ENCODE data around the gene NWD2.
A peak's percentile ranks its signal among the peaks of the same experiment; 100 is the strongest.

Gene NWD2

DNA sequence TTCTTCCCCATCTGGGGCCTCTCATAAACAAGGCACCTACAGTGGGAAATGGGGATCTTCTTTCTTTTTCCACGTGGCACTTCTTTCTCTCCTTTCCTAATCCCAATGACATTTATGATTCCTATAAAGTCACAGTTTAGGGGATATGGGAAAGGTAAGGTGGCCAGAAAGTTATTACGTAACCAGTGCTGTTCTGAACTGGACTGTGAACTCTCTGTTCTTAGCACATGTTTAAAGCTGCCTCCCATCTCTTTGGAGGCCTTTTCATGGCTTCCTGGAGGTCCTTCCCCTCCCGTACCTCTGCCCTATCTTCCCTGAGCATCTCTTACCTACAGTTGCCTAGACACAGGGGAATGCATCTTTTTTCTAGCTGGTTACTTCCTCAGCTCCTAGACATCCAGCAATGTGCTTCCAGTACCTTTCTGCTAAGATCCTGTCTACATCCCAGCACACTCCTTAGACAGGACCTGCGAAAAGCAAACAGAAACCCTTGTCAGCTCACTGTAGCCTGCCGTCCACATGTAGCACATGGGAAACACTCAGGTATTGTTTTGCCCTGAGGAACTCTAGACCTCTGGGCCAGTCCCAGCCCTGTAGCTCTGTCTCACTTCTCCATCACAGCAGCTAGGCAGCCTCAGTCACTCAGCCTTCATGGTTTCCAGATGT, 195.4 kb downstream of the NWD2 start:
- DNase-seq (ENCODE audit: low read depth): no peak

DNA sequence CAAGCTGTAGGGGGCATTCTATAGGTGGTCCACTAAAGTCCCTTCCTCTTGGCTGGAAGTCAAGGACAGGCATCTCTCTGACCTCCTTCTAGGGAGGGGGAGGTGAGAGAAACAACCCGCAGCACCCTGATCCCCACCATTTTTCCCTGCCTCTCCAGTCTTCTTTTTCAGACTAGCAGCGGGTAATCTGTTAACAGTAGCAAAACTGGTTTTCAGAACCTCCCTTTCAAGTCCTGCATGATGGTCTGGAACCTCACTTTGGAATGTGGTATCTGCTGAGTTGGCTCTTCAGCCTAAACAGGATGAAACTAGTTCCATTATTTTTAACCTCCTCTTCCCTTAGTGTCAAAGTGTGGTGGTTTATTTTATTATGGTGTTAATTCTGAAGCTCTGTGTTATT, 196.0 kb downstream of the NWD2 start:
- DNase-seq (ENCODE audit: low read depth): no peak

DNA sequence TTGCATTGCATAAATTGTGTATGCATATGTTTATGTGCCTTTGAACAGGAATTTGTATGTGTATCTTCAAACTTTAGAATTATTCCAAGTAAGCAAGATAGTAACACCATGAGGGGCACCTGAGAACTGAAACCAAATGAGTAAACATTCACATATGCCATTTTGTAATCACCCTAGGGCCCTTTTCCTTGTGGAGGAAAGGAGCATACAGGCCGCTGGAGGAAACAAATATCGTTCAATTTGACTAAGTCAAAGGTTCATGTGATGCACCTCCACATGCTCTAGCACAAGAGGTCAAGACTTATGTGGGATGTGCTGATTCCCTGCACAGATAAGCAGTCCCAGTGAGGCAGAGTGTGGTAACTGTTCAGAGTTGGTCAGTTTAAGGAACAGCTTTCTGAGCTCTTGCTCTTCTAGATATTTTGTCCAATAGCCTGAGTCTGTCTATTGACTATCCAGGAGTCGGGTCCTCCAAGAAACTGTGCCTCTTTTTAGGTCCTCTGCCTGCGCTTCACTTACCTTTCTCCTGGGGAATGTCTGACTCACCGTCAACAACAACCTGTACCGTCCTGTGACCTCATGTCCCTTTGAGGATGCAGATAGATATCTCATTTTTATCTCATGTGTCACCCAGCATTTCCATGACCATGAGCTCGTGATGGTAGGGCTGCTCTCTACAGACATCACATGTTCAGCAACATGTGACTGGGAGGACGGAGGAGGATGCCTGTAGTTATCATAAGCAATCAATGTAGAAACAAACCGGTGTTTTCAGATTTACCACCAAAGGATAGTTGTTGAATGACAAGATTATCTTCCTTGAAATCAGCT, 196.9 kb downstream of the NWD2 start:
- no peak for DNase-seq (ENCODE audit: low read depth)

DNA sequence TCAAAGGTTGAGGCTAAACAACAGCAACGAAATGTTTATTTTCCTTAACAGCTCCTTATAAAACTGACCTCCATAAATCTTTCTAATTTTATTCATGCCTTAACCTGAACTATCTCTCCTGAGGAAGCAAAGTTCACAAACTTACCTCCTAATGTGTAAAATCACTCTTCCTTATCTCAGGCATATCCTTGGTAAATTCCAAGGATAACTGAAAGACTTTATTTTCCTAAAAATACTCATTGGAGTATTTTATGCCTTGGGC, 197.4 kb downstream of the NWD2 start:
- no peak for DNase-seq (ENCODE audit: low read depth)

DNA sequence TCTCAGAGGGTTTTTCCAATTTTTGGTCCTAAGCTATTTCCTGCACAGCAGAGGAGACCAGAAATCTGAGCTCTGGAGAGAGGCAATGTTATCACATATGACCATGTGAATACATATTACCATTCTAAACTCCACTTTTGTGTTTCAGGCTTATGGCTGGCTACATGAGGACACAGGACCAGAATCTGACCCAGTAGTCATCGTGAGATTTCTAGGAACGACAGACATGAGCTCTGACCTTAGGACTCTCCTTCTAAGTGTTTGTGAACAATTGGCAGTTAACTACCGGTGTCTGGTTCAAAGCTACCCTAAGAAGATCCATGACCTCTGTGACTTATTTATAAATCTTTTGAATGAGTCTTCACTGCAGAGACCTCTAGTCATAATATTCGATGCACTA, 198.6 kb downstream of the NWD2 start:
- DNase-seq (ENCODE audit: low read depth): no peak

DNA sequence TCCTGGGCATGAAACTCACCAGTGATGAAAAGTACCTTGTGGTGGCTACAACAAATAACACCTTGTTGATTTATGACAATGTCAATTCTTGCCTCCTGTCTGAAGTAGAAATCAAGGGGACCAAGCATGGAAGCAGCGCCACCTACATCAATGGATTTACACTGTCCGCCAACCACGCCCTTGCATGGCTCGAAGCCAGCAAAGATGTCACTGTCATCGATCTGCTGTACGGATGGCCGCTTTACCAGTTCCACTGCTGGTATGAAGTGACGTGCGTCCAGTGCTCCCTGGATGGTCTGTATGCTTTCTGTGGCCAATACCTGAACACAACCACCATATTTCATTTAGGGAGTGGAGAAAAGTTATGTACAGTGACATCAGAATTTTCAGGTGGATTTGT, 200.5 kb downstream of the NWD2 start:
- no peak for DNase-seq (ENCODE audit: low read depth)

DNA sequence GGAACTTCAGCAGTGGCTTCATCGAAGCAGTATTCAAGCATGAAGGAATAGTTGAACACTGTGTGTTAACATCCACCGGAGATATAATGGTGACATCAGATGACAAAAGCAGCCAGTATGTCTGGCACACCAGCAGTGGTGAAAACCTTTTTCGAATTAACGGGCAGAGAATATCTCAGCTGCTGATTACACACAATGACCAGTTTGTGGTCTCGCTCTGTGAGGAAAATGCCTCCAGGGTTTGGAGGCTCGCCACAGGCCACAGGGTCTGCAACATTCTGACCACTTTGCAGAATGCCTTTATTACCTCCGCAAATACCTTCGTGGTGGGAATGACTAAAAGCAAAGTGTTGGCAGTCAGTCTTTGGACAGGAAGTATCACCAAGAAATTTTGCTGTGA, 201.5 kb downstream of the NWD2 start:
- DNase-seq (ENCODE audit: low read depth): no peak

DNA sequence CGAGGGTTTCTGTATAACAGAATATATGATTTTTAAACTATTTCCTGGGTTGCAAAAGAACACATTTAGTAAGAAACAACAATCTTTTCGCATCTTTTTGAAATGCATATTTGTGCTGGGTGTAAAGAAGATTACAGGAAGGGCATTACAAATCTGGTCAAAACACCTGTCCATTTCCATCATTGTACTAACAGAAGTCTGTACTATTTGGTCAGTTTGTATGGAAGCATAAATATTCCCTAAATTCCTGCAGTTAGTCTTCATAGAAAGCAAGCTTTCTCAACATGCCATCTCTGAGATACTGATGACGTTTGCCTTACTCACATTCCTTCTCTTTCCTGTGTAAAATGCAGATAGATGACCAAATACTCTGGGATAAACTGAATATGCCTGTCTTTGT, 203.3 kb downstream of the NWD2 start:
- no peak for DNase-seq (ENCODE audit: low read depth)

DNA sequence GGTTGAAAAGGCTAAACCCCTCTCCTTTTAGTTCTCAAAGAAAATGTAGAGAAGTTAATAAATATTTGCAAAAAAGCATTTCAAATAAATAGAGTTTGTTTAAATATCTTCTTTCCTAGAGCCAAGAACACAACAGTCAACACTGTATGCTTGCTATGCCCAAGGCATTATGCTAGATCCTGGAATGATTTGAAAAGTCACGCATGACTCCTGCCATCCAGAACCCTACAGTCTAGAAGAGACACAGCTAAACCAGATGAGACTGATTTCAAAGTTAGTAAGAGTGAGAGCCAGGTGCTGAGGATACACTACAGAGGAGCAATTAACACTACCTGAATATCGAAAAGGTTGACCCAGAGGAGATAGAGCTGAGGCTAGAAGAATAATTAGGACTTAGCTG, 205.8 kb downstream of the NWD2 start:
- no peak for DNase-seq (ENCODE audit: low read depth)

DNA sequence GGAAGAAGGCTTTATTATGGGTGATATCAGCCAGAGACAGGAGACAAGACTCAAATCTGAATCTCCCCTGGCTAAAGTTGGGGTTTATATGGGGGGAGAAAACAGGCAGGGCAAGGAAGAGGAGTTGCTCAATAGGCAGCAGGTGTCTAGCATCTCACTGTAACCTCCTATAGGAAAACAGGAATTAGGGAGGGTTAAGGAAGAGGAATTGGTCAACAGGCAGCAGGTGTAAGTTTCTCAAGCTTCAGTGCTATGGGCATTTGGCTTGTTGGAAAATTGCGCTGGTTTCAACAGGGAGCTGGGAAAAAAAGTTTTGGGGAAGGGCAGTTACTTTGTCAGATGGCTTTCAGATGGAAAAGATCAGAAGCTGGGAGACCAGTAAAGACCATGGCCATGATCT, 206.4 kb downstream of the NWD2 start:
- no peak for DNase-seq (ENCODE audit: low read depth)

DNA sequence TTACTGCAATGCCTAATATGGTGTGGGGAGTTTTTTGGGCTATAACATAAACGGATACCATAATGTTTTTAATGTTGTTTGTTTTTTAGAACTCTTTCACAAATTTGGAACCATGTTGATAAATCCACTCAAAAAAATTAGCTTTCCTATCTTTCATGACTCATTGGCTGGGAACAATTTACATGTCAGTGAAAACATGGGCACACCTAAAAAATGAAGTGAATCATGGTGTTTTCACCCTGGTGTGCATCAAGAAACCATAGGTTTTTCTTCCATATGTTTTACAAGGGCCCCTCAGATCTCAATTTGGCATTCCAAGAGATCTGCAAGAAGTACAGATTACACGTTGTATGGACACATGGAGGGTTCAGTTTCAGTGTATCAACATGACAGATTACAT, 207.1 kb downstream of the NWD2 start:
- DNase-seq (ENCODE audit: low read depth): no peak

DNA sequence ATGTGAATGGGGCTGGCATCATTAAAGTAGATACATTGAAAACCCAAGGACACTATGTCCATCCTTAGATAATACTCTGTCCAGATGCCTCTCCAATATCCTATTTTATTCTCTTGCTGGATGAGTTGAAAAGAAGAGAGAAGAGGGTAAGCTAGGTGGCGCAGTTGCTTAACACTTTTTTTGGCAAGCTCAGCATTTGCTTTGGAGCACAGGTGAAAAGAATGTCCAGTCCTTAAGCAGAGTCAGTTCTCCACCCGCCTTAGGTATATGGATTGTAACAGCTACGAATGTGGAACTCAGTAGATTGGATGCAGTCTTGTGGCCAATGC, 208.4 kb downstream of the NWD2 start:
- peak; percentile 30 for DNase-seq (ENCODE audit: low read depth)

DNA sequence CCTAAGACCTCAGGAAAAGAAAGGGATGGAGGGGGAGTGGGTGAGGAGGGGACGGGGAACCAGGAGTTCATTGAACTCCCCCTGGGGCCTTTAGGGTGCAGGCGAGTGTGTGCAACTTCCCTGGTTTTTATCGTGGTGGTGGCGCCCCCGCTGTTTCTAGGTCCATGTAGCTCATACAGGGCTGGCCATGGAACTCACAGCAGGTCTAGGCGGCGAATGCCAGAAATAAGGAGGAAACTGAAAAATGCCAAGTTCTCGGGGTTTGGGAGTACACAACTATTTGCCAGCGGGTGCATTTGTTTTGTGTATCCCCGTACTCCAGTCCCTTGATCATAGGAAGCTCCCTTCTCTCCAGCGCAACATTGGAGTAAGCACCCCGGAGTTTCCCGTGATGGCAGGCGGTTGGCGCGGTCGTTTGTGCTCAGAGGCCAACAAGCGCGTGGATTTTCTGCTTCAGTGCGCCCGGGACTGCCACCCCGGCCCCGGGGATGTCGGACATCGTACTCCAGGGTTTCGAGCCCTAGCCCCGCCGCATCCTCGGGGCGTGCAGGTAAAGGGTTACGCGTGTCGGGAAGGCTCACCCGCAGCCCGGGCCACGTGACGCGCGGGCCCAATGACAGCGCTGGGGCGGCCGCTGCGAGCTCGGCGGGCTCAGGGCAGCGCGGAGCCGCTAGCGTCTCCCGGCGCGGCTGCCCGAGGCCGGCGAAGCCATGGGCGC, 208.9 kb downstream of the NWD2 start:
- DNase-seq (ENCODE audit: low read depth): peak; percentile 28

DNA sequence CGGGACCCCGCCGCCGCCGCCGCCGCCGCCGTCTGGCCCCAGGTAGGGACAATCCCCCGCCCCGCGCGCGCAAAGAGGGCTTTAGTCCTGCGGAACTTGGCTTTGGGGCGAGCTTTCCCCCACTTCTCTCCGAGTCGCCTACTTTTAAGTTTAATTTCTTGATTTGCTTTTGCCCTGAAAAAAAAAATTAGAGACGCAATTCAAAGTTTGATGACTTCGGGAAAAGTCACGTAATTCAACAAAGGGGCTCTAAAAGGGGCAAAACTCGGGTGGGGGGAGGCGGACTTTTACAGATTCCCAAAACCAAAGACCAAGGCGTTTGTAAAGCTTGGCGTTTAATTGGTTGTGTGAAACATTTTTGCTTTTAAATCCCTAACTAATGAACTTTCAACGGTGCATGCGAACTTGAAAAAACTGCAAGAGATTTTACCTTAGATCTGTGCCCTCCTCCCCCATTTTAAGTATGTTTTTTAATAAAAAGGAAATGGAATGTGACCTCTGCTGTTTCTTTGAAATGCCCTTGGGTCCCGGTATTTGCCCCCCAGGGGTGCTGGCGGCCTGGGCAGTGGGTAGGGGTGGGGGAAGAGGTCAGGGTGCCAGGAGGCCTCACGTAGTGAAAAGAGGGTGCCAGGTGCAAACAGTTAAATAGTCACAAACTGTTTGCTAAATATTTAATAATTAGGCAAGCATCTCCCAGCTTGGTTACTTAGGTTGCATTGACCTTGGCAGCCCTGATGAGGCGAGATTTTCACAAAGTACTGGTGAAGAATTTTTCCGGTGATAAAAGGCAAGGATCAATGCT, 209.7 kb downstream of the NWD2 start:
- no peak for DNase-seq (ENCODE audit: low read depth)

DNA sequence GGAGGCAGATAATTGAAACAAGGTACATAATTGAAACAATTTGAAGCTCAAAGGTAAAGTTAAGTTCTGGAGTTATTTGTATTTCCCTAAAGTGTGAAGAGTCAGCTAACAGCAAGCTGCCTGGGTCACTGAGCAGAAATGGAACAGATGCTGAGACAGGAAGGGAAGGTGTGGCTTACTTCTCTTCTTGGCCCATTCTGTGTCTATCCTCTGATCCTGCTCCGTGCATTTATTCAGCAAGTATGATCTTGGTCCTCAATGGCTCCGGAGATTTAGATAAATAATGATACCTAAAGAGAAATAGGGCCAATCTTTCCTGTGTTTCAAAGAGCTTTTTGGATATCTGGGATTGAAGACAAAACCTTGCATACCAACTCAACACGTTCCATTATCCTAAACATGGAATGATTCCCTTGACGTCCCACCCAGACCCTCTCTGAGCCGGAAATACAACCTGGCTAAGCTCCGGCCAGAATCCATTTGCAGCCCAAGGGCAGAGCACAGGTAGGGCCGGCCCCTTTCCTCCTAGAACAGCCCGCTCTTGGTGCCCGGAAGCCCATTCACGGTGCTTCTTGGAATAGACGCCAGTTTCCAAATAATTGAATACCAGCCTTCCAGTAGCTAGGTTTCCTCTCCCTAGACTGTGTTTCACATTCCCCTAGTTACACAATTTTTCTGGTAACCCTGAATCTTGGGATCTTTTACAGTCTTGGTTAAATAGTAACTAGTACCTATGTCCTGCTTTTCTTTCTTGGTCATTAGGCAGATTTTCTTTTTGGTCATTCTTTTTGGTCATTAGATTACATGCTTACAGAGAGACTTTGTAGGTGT, 211.0 kb downstream of the NWD2 start:
- no peak for DNase-seq (ENCODE audit: low read depth)

DNA sequence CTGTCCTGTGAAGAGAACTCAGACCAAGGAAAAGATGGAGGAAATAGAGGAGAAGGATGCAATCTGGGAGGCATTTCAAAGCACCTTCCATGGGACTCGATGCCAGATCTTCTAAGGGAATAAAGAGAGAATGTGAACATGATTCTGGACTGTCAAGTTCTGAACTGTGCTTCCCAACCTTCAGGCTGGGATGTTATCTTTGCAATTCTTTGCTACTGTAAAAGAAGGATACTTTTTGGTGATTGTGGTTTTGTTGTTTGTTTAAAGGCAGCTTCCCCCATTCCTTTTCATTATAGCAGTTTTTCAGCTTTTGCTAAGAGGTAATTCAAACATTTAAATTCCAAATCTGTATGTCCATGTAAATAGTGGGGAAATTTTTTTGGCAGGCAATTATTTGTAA, 217.3 kb downstream of the NWD2 start:
- DNase-seq (ENCODE audit: low read depth): no peak

DNA sequence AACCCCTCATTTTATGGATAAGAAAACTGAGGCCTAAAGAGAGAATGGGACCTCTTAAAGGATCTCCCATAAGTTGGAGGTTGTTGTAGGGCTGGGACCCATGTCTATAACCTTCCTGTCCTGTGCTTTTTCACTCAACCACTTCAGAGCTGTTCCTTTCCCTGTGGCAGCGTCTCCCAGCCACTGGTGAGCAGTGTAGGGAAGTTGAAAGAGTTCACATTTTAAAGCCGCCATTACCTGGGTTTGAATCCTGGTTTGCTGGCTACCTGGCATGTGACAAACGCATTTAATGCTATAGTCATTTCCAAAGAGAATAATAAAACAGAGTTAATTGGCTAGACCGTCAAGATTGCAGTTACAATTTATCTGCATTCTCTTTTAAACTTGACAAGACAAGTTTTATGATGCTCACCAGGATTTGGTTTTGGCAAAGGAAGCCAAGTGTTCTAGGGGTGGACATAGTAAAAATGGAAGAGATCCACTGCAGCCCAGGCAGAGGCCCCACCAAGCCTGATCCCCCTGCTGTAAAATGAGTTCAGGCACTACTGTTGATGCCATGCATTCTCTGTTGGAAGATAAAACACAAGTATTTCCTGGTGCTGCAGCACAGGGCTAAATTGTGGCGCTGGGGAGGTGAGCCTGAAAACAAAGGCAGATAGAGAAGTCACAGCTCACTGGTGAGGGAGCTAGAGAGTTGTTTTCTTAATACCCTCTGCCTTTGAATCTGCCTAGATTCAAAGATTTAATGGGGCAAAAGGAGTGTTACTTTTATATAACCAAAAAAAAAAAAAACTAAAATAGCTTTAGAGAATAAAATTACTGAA, 218.7 kb downstream of the NWD2 start:
- no peak for DNase-seq (ENCODE audit: low read depth)

DNA sequence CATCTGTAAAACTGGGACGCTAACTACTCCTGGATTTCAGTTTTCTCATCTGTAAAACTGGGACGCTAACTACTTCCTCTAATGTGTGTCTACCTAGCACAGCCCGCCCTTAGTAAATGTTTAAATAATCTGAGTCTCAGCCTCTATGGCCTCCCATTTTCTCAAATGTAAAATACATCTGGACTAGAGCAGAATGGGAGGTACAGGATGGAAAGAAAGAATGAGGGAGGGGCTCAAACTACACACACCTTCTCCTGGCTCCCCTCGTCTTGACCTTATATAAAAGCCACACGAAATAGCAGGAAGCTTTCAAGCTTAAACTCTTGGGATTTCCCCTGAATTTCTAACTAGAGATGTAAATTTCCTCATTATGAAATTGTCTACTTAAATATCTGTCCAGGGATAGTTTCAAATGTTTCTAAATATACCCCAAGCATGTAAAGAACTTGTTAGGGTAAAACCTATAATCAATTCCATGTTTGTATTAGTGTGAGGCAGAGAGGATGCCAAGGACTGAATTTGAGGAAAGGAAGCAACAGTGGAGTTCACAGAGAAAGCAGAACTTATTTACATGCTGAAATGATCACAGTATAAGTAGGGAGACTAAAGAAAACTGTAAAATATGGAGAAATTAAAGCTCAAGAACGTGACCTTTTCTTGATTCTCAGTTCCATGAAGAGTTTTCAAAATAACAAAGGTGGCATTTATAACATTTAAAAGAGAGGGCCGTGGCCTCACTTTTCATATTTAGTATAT, 220.0 kb downstream of the NWD2 start:
- no peak for DNase-seq (ENCODE audit: low read depth)

DNA sequence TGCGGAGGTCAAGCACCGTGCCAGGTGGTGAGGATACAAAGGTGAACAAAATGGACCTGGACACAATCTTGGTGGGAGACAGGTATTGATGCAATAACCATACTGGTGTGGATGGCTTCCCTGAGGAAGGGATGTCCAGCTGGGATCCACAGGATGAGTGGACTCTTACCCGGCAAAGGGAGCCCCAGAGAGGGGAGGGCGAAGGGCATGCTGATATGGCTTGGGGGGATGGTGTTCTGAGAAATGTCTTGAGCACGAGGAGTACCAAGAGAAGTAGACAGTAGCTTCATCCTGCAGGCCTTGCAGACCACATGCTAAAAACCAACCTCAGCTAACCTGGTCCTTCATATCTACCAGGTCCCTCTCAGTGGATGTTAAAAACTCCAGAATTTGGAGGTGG, 220.8 kb downstream of the NWD2 start:
- no peak for DNase-seq (ENCODE audit: low read depth)

DNA sequence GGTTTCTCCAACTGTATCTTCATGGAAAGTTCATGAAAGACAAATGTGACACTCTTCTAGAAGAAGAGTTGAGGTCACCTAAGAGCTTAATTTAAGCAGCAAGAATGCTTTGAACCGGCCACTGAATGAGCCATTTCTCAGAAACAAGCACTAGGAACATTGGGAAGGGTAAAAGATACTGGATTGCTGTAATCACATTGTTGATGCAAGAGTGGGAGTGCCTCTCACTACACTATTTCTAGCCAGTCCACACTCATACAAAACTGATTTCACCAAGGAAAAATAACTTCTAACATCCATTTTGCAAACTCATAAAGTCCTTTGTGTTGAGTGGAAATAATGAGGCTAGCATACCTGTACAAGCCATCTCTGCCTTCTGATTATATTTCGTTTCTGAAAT, 221.3 kb downstream of the NWD2 start:
- DNase-seq (ENCODE audit: low read depth): no peak
